Endothelial cell of umbilical vein (primary cell): ENCODE data around the gene GPR153. TPM values are rescaled to one million over a fixed set of nuclear protein-coding genes. Genes with fewer than 3 reads are reported as not detected.

ENCODE experiments used
- BruUV-seq: library from RNA; stranded (reverse); fragments of 400-500 nt; replicated peaks from 2 replicates; lab custom pipeline; 2021; lab: Mats Ljungman, UMichigan
- CTCF ChIA-PET: fragments of 300-600, 350-600 bp; sonication (Branson Sonifier 250); formaldehyde crosslinking; loops from one replicate; lab custom pipeline; 2021; ENCODE audit warnings: antibody characterized with exemption, inconsistent platforms; lab: Charles Lee
- POLR2A ChIA-PET: fragments of 300-600, 350-600 bp; sonication (Branson Sonifier 250); formaldehyde crosslinking; loops from one replicate; lab custom pipeline; 2021; ENCODE audit warnings: antibody characterized with exemption, inconsistent platforms; lab: Charles Lee
- DNase-seq: peaks from one replicate; pipeline ENCODE4 v3.0.0-alpha.2; 2011; ENCODE audit warnings: low read depth, low spot score
- FAIRE-seq: peaks from 2 replicates; lab custom pipeline; 2011; peaks lifted over from hg19 to GRCh38; lab: Jason Lieb, UNC
- H2AFZ ChIP-seq: 2 replicates; pipeline ENCODE4 v1.6.0; 2012; ENCODE audit warnings: low read depth, low read length, control low read depth, inconsistent platforms
- H3K27ac ChIP-seq: 2 replicates; pipeline ENCODE4 v1.5.1; 2011; ENCODE audit warnings: low read depth, mild to moderate bottlenecking, control low read depth, low read length, moderate library complexity; ENCODE audit not compliant: insufficient read depth
- H3K27me3 ChIP-seq, 2 experiments: 2 replicates each; pipeline versions ENCODE4 v1.6.0 to v1.6.1; 2011; ENCODE audit warnings: low read length in 2 of 2, mixed read lengths in 1 of 2; ENCODE audit not compliant: control insufficient read depth in 2 of 2, insufficient read depth in 2 of 2
- H3K36me3 ChIP-seq, 2 experiments: 2 replicates in 1 of 2; 3 replicates in 1 of 2; pipeline ENCODE4 v1.5.1; 2011; ENCODE audit warnings: low read length in 2 of 2, mild to moderate bottlenecking in 1 of 2, moderate library complexity in 1 of 2; ENCODE audit not compliant: control insufficient read depth in 2 of 2, insufficient read depth in 2 of 2; ENCODE audit errors: extremely low read depth in 1 of 2
- H3K4me1 ChIP-seq: 3 replicates; pipeline ENCODE4 v1.5.1; 2011; ENCODE audit warnings: mild to moderate bottlenecking, low read length; ENCODE audit not compliant: control insufficient read depth, insufficient read depth; ENCODE audit errors: extremely low read depth
- H3K4me2 ChIP-seq: 2 replicates; pipeline ENCODE4 v1.6.1; 2011; ENCODE audit warnings: low read length, control low read depth, mixed read lengths; ENCODE audit not compliant: insufficient read depth
- H3K4me3 ChIP-seq, 3 experiments: fragments of 200-600 bp in 1 of 3; sonication (generic), shearing (Covaris generic) in 1 of 3; replicated peaks in 1 of 3; 2 replicates each; pipeline ENCODE4 v1.5.1; 2011 to 2016; ENCODE audit warnings: control low read depth in 3 of 3, low read length in 3 of 3, mild to moderate bottlenecking in 2 of 3, inconsistent platforms in 1 of 3, low read depth in 1 of 3, moderate library complexity in 1 of 3; ENCODE audit not compliant: insufficient read depth in 1 of 3
- H3K79me2 ChIP-seq: 2 replicates; pipeline ENCODE4 v1.6.0; 2012; ENCODE audit warnings: low read length, inconsistent platforms; ENCODE audit not compliant: control insufficient read depth, insufficient read depth
- H3K9ac ChIP-seq: replicated peaks from 2 replicates; pipeline ENCODE3; 2011; ENCODE audit warnings: low read length, control low read depth; ENCODE audit not compliant: insufficient read depth; ENCODE audit errors: extremely low read depth
- H3K9me1 ChIP-seq: replicated peaks from 3 replicates; pipeline ENCODE4 v1.6.0; 2011; ENCODE audit warnings: mild to moderate bottlenecking, low read length; ENCODE audit not compliant: control insufficient read depth, insufficient read depth; ENCODE audit errors: extremely low read depth
- H3K9me3 ChIP-seq: replicated peaks from 2 replicates; pipeline ENCODE4 v1.5.1; 2012; ENCODE audit warnings: low read length, inconsistent platforms; ENCODE audit not compliant: control insufficient read depth, insufficient read depth
- H4K20me1 ChIP-seq: replicated peaks from 2 replicates; pipeline ENCODE3; 2011; ENCODE audit warnings: mild to moderate bottlenecking, low read length; ENCODE audit not compliant: control insufficient read depth, insufficient read depth; ENCODE audit errors: extremely low read depth
- EZH2 ChIP-seq: IDR thresholded peaks from 2 replicates; pipeline ENCODE4 v1.6.1; 2012; ENCODE audit warnings: borderline replicate concordance, low read depth, mild to moderate bottlenecking, moderate library complexity, low read length, inconsistent platforms; ENCODE audit not compliant: severe bottlenecking
- FOS ChIP-seq: IDR thresholded peaks from 2 replicates; pipeline ENCODE4 v1.6.1; 2011; ENCODE audit warnings: mild to moderate bottlenecking, low read length, moderate library complexity, borderline replicate concordance; ENCODE audit not compliant: insufficient read depth
- GATA2 ChIP-seq: IDR thresholded peaks from 2 replicates; pipeline ENCODE4 v1.7.0; 2011; ENCODE audit warnings: low read depth, mild to moderate bottlenecking, moderate library complexity, mixed read lengths, low read length; ENCODE audit not compliant: insufficient read length, insufficient read depth
- JUN ChIP-seq: IDR thresholded peaks from 2 replicates; pipeline ENCODE4 v1.6.1; 2011; ENCODE audit warnings: borderline replicate concordance, low read depth; ENCODE audit not compliant: insufficient read length, insufficient read depth
- MYC ChIP-seq: IDR thresholded peaks from one replicate; pipeline ENCODE4 v1.6.1; 2011; ENCODE audit warnings: mild to moderate bottlenecking, low read depth, low read length
- POLR2A ChIP-seq: IDR thresholded peaks from 2 replicates; pipeline ENCODE4 v1.6.1; 2012; ENCODE audit warnings: low read depth, mild to moderate bottlenecking, control low read depth, low read length
- POLR2AphosphoS5 ChIP-seq: IDR thresholded peaks from 2 replicates; pipeline ENCODE4 v1.6.1; 2012; ENCODE audit warnings: low read depth, mild to moderate bottlenecking, control low read depth, low read length, moderate library complexity; ENCODE audit not compliant: insufficient read depth
- dilution Hi-C: fragments of 300-500 bp; cut with MboI; formaldehyde crosslinking; loops from one replicate; pipeline ENCODE4 v1.15.0; 2019; ENCODE audit warnings: low sequenced_read_pairs; ENCODE audit not compliant: extremely low pct_ligation_motif_present
- intact Hi-C: fragments of 100-400 bp; cut with micrococcal nuclease; formaldehyde crosslinking; loops from one replicate; pipeline ENCODE4 v1.10.0; 2022
- polyA plus RNA-seq, 4 experiments: library from polyadenylated mRNA; depleted of rRNA in 3 of 4; stranded (reverse) in 3 of 4; unstranded in 1 of 4; fragments of >200 nt; gene quantifications; 2 replicates each; pipeline versions ENCODE4 v1.2.1 to v1.2.3, GENCODE V29; 2011 to 2012; ENCODE audit warnings: missing spikeins in 1 of 4
- total RNA-seq: library from RNA; stranded (reverse); gene quantifications from 2 replicates; pipeline ENCODE4 v1.2.3, GENCODE V29; 2021
- TF ChIP-seq, protein P1 (sequence below): IDR thresholded peaks from 2 replicates; pipeline ENCODE4 v1.6.1; 2011; ENCODE audit not compliant: insufficient read depth, insufficient read length
- TF ChIP-seq, protein P2 (sequence below), 2 donors: IDR thresholded peaks; 1 replicate in 1 of 2; 2 replicates in 1 of 2; pipeline ENCODE4 v1.5.1; 2011; ENCODE audit warnings: low read length in 2 of 2, mild to moderate bottlenecking in 2 of 2, moderate library complexity in 2 of 2, control low read depth in 1 of 2, inconsistent platforms in 1 of 2, low read depth in 1 of 2; ENCODE audit not compliant: insufficient read depth in 1 of 2; ENCODE audit errors: extremely low read depth in 1 of 2

GPR153 gene
- total and polyA plus RNA-seq, 2 donors (not counting 3 experiments of a cell fraction or from before 2014, with no cell fraction given): 3.1 to 3.9 TPM

DNA sequence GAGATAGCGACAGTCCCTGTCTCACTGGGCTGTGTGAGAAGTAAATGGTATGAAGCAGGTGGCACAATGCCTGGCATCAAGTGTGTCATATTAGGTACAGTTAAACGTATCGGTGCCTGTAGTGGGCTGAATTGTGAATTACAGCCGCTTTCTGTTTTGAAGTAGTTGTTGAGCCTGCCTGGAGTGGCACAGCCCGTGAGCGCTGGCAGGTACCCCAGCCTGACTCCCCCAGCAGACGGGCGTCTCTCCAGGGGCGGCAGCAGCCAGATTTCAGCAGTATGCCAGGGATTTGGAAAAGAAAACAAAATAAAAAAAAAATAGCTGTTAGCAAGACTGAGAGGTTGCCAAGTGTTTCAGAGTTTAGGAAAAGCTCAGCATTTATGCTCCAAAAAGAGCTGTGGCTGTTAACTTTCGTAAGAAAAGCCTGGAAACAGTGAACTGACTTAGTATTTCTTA, 26.6 kb upstream of the GPR153 start:
- FAIRE-seq (no peak), DNase-seq (no peak)
- Histone ChIP-seq H3K36me3 (no peaks in the 10 kb centered on the region), H3K4me3 (no peak overlapping the region), H3K79me2 (no peaks in the 10 kb centered on the region), H3K9me1 (no peaks in the 10 kb centered on the region), H2AFZ (no peak overlapping the region), H3K9ac (no peak overlapping the region), H3K4me2 (no peak overlapping the region), H4K20me1 (no peaks in the 10 kb centered on the region), H3K9me3 (no peaks in the 10 kb centered on the region), H3K27ac (no peak overlapping the region), H3K4me1 (no peaks in the 10 kb centered on the region), H3K27me3 (no peaks in the 10 kb centered on the region)
- ChIA-PET CTCF (no interaction called here), POLR2A (no interaction called here)
- BruUV-seq: no TSS peak
- intact Hi-C loops: no loop called here
- TF ChIP-seq POLR2AphosphoS5: no peak
- TF ChIP-seq POLR2A: no peak
- TF ChIP-seq EZH2: no peak
- TF ChIP-seq GATA2: no peak
- TF ChIP-seq, protein P1, sequence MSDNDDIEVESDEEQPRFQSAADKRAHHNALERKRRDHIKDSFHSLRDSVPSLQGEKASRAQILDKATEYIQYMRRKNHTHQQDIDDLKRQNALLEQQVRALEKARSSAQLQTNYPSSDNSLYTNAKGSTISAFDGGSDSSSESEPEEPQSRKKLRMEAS: no peak
- TF ChIP-seq FOS: no peak
- dilution Hi-C loops: no loop called here

DNA sequence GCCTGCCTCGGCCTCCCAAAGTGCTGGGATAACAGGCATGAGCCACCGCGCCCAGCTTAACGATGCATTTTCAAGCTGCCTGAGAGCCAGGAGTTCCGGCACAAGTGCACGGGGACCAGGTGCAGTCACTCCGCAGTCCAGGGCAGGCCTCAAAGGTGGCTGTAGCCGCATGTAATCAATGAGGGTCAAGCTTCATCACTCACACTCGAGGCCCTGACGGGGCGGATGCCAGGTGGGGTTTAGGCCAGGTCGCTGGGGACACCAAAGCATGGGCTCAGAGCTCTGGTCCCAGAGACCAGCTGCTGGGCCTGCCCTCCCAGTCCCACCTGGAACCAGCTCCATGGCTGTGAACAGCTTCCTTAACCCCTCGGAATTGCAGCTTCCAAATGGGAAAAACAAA, 26.1 kb upstream of the GPR153 start:
- no peak for FAIRE-seq
- no TSS peak for BruUV-seq
- TF ChIP-seq JUN (no peak), MYC (no peak), FOS (no peak), EZH2 (no peak), POLR2AphosphoS5 (no peak), POLR2A (no peak), GATA2 (no peak)
- TF ChIP-seq, protein P2, sequence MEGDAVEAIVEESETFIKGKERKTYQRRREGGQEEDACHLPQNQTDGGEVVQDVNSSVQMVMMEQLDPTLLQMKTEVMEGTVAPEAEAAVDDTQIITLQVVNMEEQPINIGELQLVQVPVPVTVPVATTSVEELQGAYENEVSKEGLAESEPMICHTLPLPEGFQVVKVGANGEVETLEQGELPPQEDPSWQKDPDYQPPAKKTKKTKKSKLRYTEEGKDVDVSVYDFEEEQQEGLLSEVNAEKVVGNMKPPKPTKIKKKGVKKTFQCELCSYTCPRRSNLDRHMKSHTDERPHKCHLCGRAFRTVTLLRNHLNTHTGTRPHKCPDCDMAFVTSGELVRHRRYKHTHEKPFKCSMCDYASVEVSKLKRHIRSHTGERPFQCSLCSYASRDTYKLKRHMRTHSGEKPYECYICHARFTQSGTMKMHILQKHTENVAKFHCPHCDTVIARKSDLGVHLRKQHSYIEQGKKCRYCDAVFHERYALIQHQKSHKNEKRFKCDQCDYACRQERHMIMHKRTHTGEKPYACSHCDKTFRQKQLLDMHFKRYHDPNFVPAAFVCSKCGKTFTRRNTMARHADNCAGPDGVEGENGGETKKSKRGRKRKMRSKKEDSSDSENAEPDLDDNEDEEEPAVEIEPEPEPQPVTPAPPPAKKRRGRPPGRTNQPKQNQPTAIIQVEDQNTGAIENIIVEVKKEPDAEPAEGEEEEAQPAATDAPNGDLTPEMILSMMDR (IDR thresholded peaks at IDR 0.05; ENCODE audit: extremely low read depth in 1 of 2, insufficient read depth in 1 of 2, low read depth in 1 of 2, low read length in 2 of 2): no peak
- TF ChIP-seq, protein P1: no peak
- no peak for DNase-seq
- no peaks in the 10 kb centered on the region for H3K27me3 ChIP-seq
- no peak overlapping the region for H3K9ac ChIP-seq
- H3K4me3 ChIP-seq: no peak overlapping the region
- dilution Hi-C loops (no loop called here), intact Hi-C loops (no loop called here)
- no peak overlapping the region for H3K27ac ChIP-seq
- POLR2A ChIA-PET: no interaction called here
- no peak overlapping the region for H2AFZ ChIP-seq
- H3K4me2 ChIP-seq: no peak overlapping the region
- CTCF ChIA-PET: no interaction called here
- H3K4me1 ChIP-seq: no peaks in the 10 kb centered on the region
- no peaks in the 10 kb centered on the region for H3K36me3 ChIP-seq
- no peaks in the 10 kb centered on the region for H3K9me3 ChIP-seq
- no peaks in the 10 kb centered on the region for H3K79me2 ChIP-seq
- no peaks in the 10 kb centered on the region for H3K9me1 ChIP-seq
- no peaks in the 10 kb centered on the region for H4K20me1 ChIP-seq
